HepG2 (cell line): ENCODE data around the gene PTPRN. TPM values are rescaled to one million over a fixed set of nuclear protein-coding genes. Genes with fewer than 3 reads are reported as not detected.

ENCODE experiments used
- ASH2L ChIP-seq: fragments of 300-600, 200-600 bp; sonication (generic); IDR thresholded peaks from 2 replicates; pipeline ENCODE4 v1.7.0; 2017; ENCODE audit warnings: low read depth, mild to moderate bottlenecking, moderate library complexity, mixed read lengths, low read length; ENCODE audit not compliant: insufficient read length
- BRCA1 ChIP-seq: sonication (generic); formaldehyde crosslinking; IDR thresholded peaks from 2 replicates; pipeline ENCODE4 v1.4.0; 2020; ENCODE audit warnings: missing genetic modification reagents
- EEA1 ChIP-seq: sonication (generic); formaldehyde crosslinking; IDR thresholded peaks from 2 replicates; pipeline ENCODE4 v1.5.1; 2020; ENCODE audit warnings: mild to moderate bottlenecking, missing genetic modification reagents, borderline replicate concordance
- ESRRA ChIP-seq: sonication (generic); formaldehyde crosslinking; IDR thresholded peaks from 2 replicates; pipeline ENCODE4 v1.5.1; 2020; ENCODE audit warnings: mild to moderate bottlenecking, low read depth, missing genetic modification reagents
- GZF1 ChIP-seq: sonication (generic); formaldehyde crosslinking; IDR thresholded peaks from 2 replicates; pipeline ENCODE4 v1.5.1; 2020; ENCODE audit warnings: mild to moderate bottlenecking, missing genetic modification reagents
- HDAC2 ChIP-seq: sonication (generic); formaldehyde crosslinking; IDR thresholded peaks from 2 replicates; pipeline ENCODE4 v1.4.0; 2020; ENCODE audit warnings: missing genetic modification reagents
- KLF9 ChIP-seq: IDR thresholded peaks from 2 replicates; pipeline ENCODE4 v1.6.1; 2016; ENCODE audit warnings: low read depth
- POLR2A ChIP-seq, 2 experiments: IDR thresholded peaks; 2 replicates each; pipeline ENCODE4 v1.6.1; 2011; ENCODE audit warnings: low read depth in 2 of 2, low read length in 2 of 2, mild to moderate bottlenecking in 1 of 2, moderate library complexity in 1 of 2; ENCODE audit not compliant: insufficient read depth in 1 of 2
- RFX3 ChIP-seq: IDR thresholded peaks from 2 replicates; pipeline ENCODE4 v1.6.1; 2016; ENCODE audit warnings: missing biosample characterization, missing genetic modification reagents
- RXRA ChIP-seq: sonication (generic); formaldehyde crosslinking; IDR thresholded peaks from 2 replicates; pipeline ENCODE4 v1.5.1; 2020; ENCODE audit warnings: missing genetic modification reagents
- SAFB2 ChIP-seq: sonication (generic); formaldehyde crosslinking; IDR thresholded peaks from 2 replicates; pipeline ENCODE4 v1.5.1; 2020; ENCODE audit warnings: missing genetic modification reagents, low read depth, mild to moderate bottlenecking, borderline replicate concordance
- SRF ChIP-seq: IDR thresholded peaks from 2 replicates; pipeline ENCODE4 v1.6.1; 2011; ENCODE audit warnings: mild to moderate bottlenecking, low read depth, low read length, moderate library complexity
- TARDBP ChIP-seq: sonication (generic); formaldehyde crosslinking; IDR thresholded peaks from 2 replicates; pipeline ENCODE4 v1.8.0; 2022; ENCODE audit warnings: mild to moderate bottlenecking, missing genetic modification reagents
- U2AF1 ChIP-seq: fragments of 200-400 bp; formaldehyde crosslinking; optimal IDR thresholded peaks from 2 replicates; pipeline ENCODE3; 2017; ENCODE audit warnings: mild to moderate bottlenecking, low read depth, low read length
- XBP1 ChIP-seq: sonication (generic); formaldehyde crosslinking; IDR thresholded peaks from 2 replicates; pipeline ENCODE4 v1.5.0; 2020; ENCODE audit warnings: missing genetic modification reagents
- ZFP90 ChIP-seq: sonication (generic); formaldehyde crosslinking; IDR thresholded peaks from 2 replicates; pipeline ENCODE4 v1.8.0; 2022; ENCODE audit warnings: missing genetic modification reagents, mild to moderate bottlenecking, inconsistent platforms, borderline replicate concordance
- ZNF296 ChIP-seq: sonication (generic); formaldehyde crosslinking; conservative IDR thresholded peaks from 2 replicates; pipeline ENCODE4 v1.5.0; 2020; ENCODE audit warnings: mild to moderate bottlenecking, missing genetic modification reagents
- ZNF530 ChIP-seq: sonication (generic); formaldehyde crosslinking; IDR thresholded peaks from 2 replicates; pipeline ENCODE4 v1.5.0; 2020; ENCODE audit warnings: low read depth, mild to moderate bottlenecking, missing genetic modification reagents
- ZNF746 ChIP-seq: sonication (generic); formaldehyde crosslinking; IDR thresholded peaks from 2 replicates; pipeline ENCODE4 v1.8.0; 2022; ENCODE audit warnings: mild to moderate bottlenecking, missing genetic modification reagents
- ZSCAN21 ChIP-seq: sonication (generic); formaldehyde crosslinking; IDR thresholded peaks from 2 replicates; pipeline ENCODE4 v1.8.0; 2022; ENCODE audit warnings: mild to moderate bottlenecking, missing genetic modification reagents, moderate library complexity, borderline replicate concordance
- ZSCAN9 ChIP-seq: IDR thresholded peaks from 2 replicates; pipeline ENCODE4 v1.6.1; 2016; ENCODE audit warnings: borderline replicate concordance
- polyA plus RNA-seq, 8 experiments: library from polyadenylated mRNA; depleted of rRNA in 3 of 8; stranded (reverse) in 7 of 8; unstranded in 1 of 8; fragments of >200 nt; fragmentation: Illumina TruSeq in 4 of 8; extraction: Trizol in 4 of 8; gene quantifications; 2 replicates each; pipeline versions ENCODE4 v1.2.1 to v1.2.3, GENCODE V29; 2011 to 2016; ENCODE audit warnings: low read depth in 4 of 8, missing spikeins in 1 of 8, mixed read lengths in 1 of 8; ENCODE audit not compliant: insufficient read depth in 1 of 8
- total RNA-seq, 5 experiments: library from RNA; depleted of rRNA; stranded (reverse); fragments of >200 nt; fragmentation: Illumina TruSeq; extraction: Trizol; gene quantifications; 2 replicates each; pipeline ENCODE4 v1.2.3, GENCODE V29; 2016; ENCODE audit warnings: low read depth in 1 of 5
- TF ChIP-seq, protein P1 (sequence below): sonication (generic); formaldehyde crosslinking; conservative IDR thresholded peaks from 2 replicates; pipeline ENCODE4 v1.4.0; 2020; ENCODE audit warnings: missing genetic modification reagents
- TF ChIP-seq, protein P2 (sequence below): sonication (generic); formaldehyde crosslinking; IDR thresholded peaks from 2 replicates; pipeline ENCODE4 v1.8.0; 2022; ENCODE audit warnings: mild to moderate bottlenecking, missing genetic modification reagents, moderate library complexity
- TF ChIP-seq, protein P3 (sequence below): sonication (generic); formaldehyde crosslinking; IDR thresholded peaks from 2 replicates; pipeline ENCODE4 v1.4.0; 2020; ENCODE audit warnings: missing genetic modification reagents
- TF ChIP-seq, protein P4 (sequence below): sonication (generic); formaldehyde crosslinking; IDR thresholded peaks from 2 replicates; pipeline ENCODE4 v1.4.0; 2020; ENCODE audit warnings: mild to moderate bottlenecking, missing genetic modification reagents
- TF ChIP-seq, protein P5 (sequence below): sonication (generic); formaldehyde crosslinking; IDR thresholded peaks from 2 replicates; pipeline ENCODE4 v1.8.0; 2022; ENCODE audit warnings: mild to moderate bottlenecking, missing genetic modification reagents, borderline replicate concordance

The PTPRN gene
- total and polyA plus RNA-seq, 2 of the 13 experiments (the other 11 are each of a cell fraction or from before 2014, with no cell fraction given) = 0.26 TPM; not detected in 1

DNA sequence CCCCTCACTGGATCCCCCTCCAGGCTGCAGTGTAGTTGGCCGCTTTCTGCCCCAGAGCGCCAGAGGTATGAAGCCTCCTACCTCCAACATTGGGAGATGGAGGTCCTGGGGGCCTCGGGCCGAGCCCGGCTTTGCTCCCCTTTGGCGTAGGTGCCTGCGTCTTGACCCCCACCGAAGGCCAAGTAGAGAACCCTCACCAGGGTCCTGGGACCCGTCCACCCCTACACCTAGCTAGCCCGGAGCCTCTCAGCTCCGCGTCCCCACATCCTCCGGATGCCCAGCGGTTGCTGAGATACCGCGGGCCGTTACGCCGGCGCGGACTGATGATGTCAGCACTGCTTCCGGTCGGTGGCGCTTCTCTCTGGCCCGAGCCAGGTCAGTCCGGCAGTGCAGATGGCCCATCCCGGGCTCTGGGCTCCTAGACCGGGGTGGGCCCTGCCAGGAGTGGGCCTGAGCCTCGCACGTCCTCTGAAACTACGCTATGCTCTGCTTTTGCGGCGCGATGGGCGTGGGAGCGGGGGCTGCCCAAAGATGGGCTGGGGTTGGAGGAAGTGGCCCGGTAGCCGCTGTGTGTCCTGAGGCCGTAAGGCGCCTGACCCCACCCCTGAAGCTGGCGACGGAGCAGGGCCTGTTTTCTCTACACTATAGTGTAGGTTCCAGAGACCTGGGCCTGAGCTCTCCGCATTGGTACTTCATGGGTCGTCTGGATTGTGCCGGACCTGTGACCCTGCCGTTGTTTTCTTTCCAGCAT, 63.9 kb downstream of the PTPRN start, which contains the start of the genes GLB1L and STK16 (continued):
- TF ChIP-seq, protein P1, sequence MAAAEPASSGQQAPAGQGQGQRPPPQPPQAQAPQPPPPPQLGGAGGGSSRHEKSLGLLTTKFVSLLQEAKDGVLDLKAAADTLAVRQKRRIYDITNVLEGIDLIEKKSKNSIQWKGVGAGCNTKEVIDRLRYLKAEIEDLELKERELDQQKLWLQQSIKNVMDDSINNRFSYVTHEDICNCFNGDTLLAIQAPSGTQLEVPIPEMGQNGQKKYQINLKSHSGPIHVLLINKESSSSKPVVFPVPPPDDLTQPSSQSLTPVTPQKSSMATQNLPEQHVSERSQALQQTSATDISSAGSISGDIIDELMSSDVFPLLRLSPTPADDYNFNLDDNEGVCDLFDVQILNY (CRISPR knock-in tag) = peak; percentile 60; the same call in 1 of the 2 replicates
- TF ChIP-seq SAFB2 (CRISPR knock-in tag) (peak; percentile 87; the same call in 1 of the 2 replicates), U2AF1 (peak; percentile 95), ZSCAN21 (CRISPR knock-in tag) (peak; percentile 67), ASH2L (peak; percentile 95), ZFP90 (CRISPR knock-in tag) (peak; percentile 92), RFX3 (CRISPR knock-in tag) (peak; percentile 88), POLR2A (IDR thresholded peaks at IDR 0.05; ENCODE audit: insufficient read depth in 1 of 2, low read depth in 2 of 2, low read length in 2 of 2) (peak in 1 of 2 experiments; percentile 91; a peak in 2 of 4 replicates), TARDBP (CRISPR knock-in tag) (peak; percentile 83), SRF (peak; percentile 64), HDAC2 (CRISPR knock-in tag) (peak; percentile 91), EEA1 (CRISPR knock-in tag) (no peak; the same call in 1 of the 2 replicates), ZNF530 (CRISPR knock-in tag) (peak; percentile 85; the same call in 1 of the 2 replicates), BRCA1 (peak; percentile 60; the same call in 1 of the 2 replicates), RXRA (CRISPR knock-in tag) (peak; percentile 94), KLF9 (CRISPR knock-in tag) (peak; percentile 49; the same call in 1 of the 2 replicates), ZSCAN9 (peak; percentile 94), GZF1 (CRISPR knock-in tag) (peak; percentile 87), XBP1 (CRISPR knock-in tag) (peak; percentile 83), ZNF296 (CRISPR knock-in tag) (no peak; the same call in 1 of the 2 replicates), ZNF746 (CRISPR knock-in tag) (0 out of 2 replicates have a peak, but pooled peaks have one; percentile 87), ESRRA (CRISPR knock-in tag) (peak; percentile 79; the same call in 1 of the 2 replicates)
- TF ChIP-seq, protein P2, sequence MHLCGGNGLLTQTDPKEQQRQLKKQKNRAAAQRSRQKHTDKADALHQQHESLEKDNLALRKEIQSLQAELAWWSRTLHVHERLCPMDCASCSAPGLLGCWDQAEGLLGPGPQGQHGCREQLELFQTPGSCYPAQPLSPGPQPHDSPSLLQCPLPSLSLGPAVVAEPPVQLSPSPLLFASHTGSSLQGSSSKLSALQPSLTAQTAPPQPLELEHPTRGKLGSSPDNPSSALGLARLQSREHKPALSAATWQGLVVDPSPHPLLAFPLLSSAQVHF (CRISPR knock-in tag) = peak; percentile 47; the same call in 1 of the 2 replicates
- TF ChIP-seq, protein P3, sequence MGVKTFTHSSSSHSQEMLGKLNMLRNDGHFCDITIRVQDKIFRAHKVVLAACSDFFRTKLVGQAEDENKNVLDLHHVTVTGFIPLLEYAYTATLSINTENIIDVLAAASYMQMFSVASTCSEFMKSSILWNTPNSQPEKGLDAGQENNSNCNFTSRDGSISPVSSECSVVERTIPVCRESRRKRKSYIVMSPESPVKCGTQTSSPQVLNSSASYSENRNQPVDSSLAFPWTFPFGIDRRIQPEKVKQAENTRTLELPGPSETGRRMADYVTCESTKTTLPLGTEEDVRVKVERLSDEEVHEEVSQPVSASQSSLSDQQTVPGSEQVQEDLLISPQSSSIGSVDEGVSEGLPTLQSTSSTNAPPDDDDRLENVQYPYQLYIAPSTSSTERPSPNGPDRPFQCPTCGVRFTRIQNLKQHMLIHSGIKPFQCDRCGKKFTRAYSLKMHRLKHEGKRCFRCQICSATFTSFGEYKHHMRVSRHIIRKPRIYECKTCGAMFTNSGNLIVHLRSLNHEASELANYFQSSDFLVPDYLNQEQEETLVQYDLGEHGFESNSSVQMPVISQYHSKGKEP (CRISPR knock-in tag) = peak; percentile 85
- TF ChIP-seq, protein P4, sequence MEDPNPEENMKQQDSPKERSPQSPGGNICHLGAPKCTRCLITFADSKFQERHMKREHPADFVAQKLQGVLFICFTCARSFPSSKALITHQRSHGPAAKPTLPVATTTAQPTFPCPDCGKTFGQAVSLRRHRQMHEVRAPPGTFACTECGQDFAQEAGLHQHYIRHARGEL = no peak
- TF ChIP-seq, protein P5, sequence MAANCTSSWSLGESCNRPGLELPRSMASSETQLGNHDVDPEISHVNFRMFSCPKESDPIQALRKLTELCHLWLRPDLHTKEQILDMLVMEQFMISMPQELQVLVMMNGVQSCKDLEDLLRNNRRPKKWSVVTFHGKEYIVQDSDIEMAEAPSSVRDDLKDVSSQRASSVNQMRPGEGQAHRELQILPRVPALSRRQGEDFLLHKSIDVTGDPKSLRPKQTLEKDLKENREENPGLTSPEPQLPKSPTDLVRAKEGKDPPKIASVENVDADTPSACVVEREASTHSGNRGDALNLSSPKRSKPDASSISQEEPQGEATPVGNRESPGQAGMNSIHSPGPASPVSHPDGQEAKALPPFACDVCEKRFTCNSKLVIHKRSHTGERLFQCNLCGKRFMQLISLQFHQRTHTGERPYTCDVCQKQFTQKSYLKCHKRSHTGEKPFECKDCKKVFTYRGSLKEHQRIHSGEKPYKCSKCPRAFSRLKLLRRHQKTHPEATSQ = no peak
